Keratinocyte (primary cell): ENCODE results near the gene DCN. TPM values are rescaled to one million over a fixed set of nuclear protein-coding genes. Genes with fewer than 3 reads are reported as not detected.

Experiments
- DNase-seq: peaks from one replicate; pipeline ENCODE4 v3.0.0-alpha.2; 2011; ENCODE audit warnings: low read depth, missing footprints, low spot score
- FAIRE-seq: peaks from 2 replicates; lab custom pipeline; 2011; peaks lifted over from hg19 to GRCh38; lab: Jason Lieb, UNC
- H2AFZ ChIP-seq: 2 replicates; pipeline ENCODE4 v1.6.0; 2012; ENCODE audit warnings: low read length, control low read depth, inconsistent platforms; ENCODE audit not compliant: control insufficient read depth
- H3K27ac ChIP-seq: 2 replicates; pipeline ENCODE4 v1.5.1; 2011; ENCODE audit warnings: low read length; ENCODE audit not compliant: control insufficient read depth, insufficient read depth
- H3K27me3 ChIP-seq: 3 replicates; pipeline ENCODE4 v1.6.0; 2011; ENCODE audit warnings: low read length; ENCODE audit not compliant: control insufficient read depth, insufficient read depth; ENCODE audit errors: extremely low read depth
- H3K36me3 ChIP-seq, 2 experiments: 2 replicates in 1 of 2; 3 replicates in 1 of 2; pipeline ENCODE4 v1.5.1; 2011; ENCODE audit warnings: low read length in 2 of 2, mild to moderate bottlenecking in 1 of 2; ENCODE audit not compliant: control insufficient read depth in 2 of 2, insufficient read depth in 2 of 2; ENCODE audit errors: extremely low read depth in 1 of 2
- H3K4me1 ChIP-seq: 3 replicates; pipeline ENCODE4 v1.5.1; 2011; ENCODE audit warnings: low read length; ENCODE audit not compliant: control insufficient read depth, insufficient read depth; ENCODE audit errors: extremely low read depth
- H3K4me2 ChIP-seq: 3 replicates; pipeline ENCODE4 v1.6.0; 2011; ENCODE audit warnings: low read depth, low read length; ENCODE audit not compliant: control insufficient read depth, insufficient read depth; ENCODE audit errors: extremely low read depth
- H3K4me3 ChIP-seq, 3 experiments: fragments of 200-600 bp in 1 of 3; sonication (generic) in 1 of 3; 2 replicates in 2 of 3; 3 replicates in 1 of 3; pipeline ENCODE4 v1.5.1; 2011 to 2016; ENCODE audit warnings: low read length in 3 of 3, mild to moderate bottlenecking in 3 of 3, control low read depth in 2 of 3, inconsistent platforms in 1 of 3, low read depth in 1 of 3, mixed read lengths in 1 of 3, mixed run types in 1 of 3, moderate library complexity in 1 of 3; ENCODE audit not compliant: control insufficient read depth in 2 of 3, insufficient read depth in 2 of 3; ENCODE audit errors: extremely low read depth in 1 of 3
- H3K79me2 ChIP-seq: 2 replicates; pipeline ENCODE4 v1.6.0; 2012; ENCODE audit warnings: low read length; ENCODE audit not compliant: control insufficient read depth, insufficient read depth
- H3K9ac ChIP-seq: 3 replicates; pipeline ENCODE4 v1.6.0; 2011; ENCODE audit warnings: low read length; ENCODE audit not compliant: control insufficient read depth, insufficient read depth; ENCODE audit errors: extremely low read depth
- H3K9me1 ChIP-seq: 3 replicates; pipeline ENCODE4 v1.6.0; 2011; ENCODE audit warnings: low read length; ENCODE audit not compliant: control insufficient read depth, insufficient read depth; ENCODE audit errors: extremely low read depth
- H3K9me3 ChIP-seq: 2 replicates; pipeline ENCODE4 v1.5.1; 2012; ENCODE audit warnings: low read depth, low read length; ENCODE audit not compliant: control insufficient read depth
- H4K20me1 ChIP-seq: 3 replicates; pipeline ENCODE4 v1.6.0; 2011; ENCODE audit warnings: low read length; ENCODE audit not compliant: control insufficient read depth, insufficient read depth; ENCODE audit errors: extremely low read depth
- EZH2 ChIP-seq: IDR thresholded peaks from one replicate; pipeline ENCODE4 v1.6.1; 2012; ENCODE audit warnings: inconsistent platforms, mild to moderate bottlenecking, low read length, moderate library complexity
- dilution Hi-C: fragments of 300-500 bp; cut with MboI; formaldehyde crosslinking; loops from one replicate; pipeline ENCODE4 v1.7.0; 2020; ENCODE audit warnings: low sequenced_read_pairs; ENCODE audit not compliant: extremely low pct_ligation_motif_present
- polyA plus RNA-seq, 5 experiments: library from polyadenylated mRNA; depleted of rRNA in 3 of 5; stranded (reverse) in 3 of 5; stranded (forward) in 1 of 5; unstranded in 1 of 5; fragments of >200 nt; gene quantifications; 1 replicate in 1 of 5; 2 replicates in 3 of 5; 3 replicates in 1 of 5; pipeline versions ENCODE4 v1.2.1 to v1.2.3, GENCODE V29; 2011 to 2012; ENCODE audit warnings: missing spikeins in 2 of 5, low read depth in 1 of 5, low replicate concordance in 1 of 5
- TF ChIP-seq, protein P1 (sequence below), 3 experiments: IDR thresholded peaks in 1 of 3; conservative IDR thresholded peaks in 1 of 3; optimal IDR thresholded peaks in 1 of 3; 2 replicates in 2 of 3; 3 replicates in 1 of 3; pipeline versions ENCODE3 to v1.5.1; 2011; ENCODE audit warnings: low read length in 3 of 3, mild to moderate bottlenecking in 3 of 3, moderate library complexity in 2 of 3, control low read depth in 1 of 3, inconsistent platforms in 1 of 3; ENCODE audit not compliant: insufficient read depth in 2 of 3; ENCODE audit errors: extremely low read depth in 1 of 3

The DCN gene
- polyA plus RNA-seq, 1 donor (not counting 4 experiments of a cell fraction or from before 2014, with no cell fraction given) = 2.5 TPM

DNA sequence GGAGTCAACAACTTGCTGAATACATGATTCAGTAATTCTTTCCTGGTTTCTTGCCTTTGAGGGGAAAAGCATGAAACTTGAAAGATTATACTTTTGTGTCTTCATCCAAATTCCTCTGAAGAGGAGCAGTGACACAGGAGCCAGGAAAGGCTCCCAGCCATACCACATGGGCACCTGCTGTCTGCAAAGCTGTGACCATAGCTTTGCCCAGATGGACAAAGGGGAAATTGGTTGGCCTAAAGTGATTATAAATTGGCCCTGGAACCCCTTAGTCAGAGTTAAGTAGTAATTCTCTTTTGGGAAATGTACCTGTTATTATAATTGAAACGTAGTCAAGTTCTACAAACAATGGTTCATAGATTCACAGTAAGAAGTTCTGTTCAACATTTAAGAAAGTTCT, 44.3 kb upstream of the DCN start:
- Histone ChIP-seq H3K4me2 (no peak overlapping the region), H3K9me3 (no peaks in the 10 kb centered on the region), H3K4me1 (peaks cover 6% of the 10 kb centered on the region), H3K4me3 (no peak overlapping the region), H4K20me1 (no peaks in the 10 kb centered on the region), H3K27me3 (no peaks in the 10 kb centered on the region), H3K9me1 (no peaks in the 10 kb centered on the region), H3K27ac (no peak overlapping the region), H2AFZ (no peak overlapping the region), H3K9ac (no peak overlapping the region), H3K36me3 (no peaks in the 10 kb centered on the region), H3K79me2 (no peaks in the 10 kb centered on the region)
- FAIRE-seq (no peak), DNase-seq (no peak)
- TF ChIP-seq, protein P1, sequence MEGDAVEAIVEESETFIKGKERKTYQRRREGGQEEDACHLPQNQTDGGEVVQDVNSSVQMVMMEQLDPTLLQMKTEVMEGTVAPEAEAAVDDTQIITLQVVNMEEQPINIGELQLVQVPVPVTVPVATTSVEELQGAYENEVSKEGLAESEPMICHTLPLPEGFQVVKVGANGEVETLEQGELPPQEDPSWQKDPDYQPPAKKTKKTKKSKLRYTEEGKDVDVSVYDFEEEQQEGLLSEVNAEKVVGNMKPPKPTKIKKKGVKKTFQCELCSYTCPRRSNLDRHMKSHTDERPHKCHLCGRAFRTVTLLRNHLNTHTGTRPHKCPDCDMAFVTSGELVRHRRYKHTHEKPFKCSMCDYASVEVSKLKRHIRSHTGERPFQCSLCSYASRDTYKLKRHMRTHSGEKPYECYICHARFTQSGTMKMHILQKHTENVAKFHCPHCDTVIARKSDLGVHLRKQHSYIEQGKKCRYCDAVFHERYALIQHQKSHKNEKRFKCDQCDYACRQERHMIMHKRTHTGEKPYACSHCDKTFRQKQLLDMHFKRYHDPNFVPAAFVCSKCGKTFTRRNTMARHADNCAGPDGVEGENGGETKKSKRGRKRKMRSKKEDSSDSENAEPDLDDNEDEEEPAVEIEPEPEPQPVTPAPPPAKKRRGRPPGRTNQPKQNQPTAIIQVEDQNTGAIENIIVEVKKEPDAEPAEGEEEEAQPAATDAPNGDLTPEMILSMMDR (optimal IDR thresholded peaks at IDR 0.05 in 1 of 3, IDR thresholded peaks at IDR 0.05 in 1 of 3, conservative IDR thresholded peaks at IDR 0.05 in 1 of 3; ENCODE audit: extremely low read depth in 1 of 3, insufficient read depth in 2 of 3, low read length in 3 of 3) = no peak
- TF ChIP-seq EZH2 = no peak
- dilution Hi-C loops = no loop called here

DNA sequence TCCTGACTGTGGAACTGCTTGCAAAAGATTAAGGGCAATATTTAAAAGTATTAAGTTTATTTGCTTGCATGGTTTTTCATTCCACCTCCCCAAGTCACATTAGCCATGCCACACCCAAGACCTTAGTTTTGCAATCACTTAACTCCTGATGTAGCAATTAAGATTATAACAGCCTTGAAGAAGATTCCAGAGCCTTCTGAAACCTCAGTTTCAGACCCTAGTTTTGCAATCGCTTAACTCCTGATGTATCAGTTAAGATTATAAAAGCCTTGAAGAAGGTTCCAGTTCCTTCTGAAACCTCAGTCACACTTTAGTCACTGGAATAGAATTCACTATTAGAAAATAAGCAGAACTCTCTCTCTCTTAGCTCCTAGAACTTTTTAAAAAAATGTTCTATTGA, 42.7 kb upstream of the DCN start:
- FAIRE-seq (no peak), DNase-seq (no peak)
- H3K4me2 ChIP-seq = no peak overlapping the region
- H3K4me1 ChIP-seq = peaks cover 6% of the 10 kb centered on the region
- TF ChIP-seq, protein P1 (optimal IDR thresholded peaks at IDR 0.05 in 1 of 3, IDR thresholded peaks at IDR 0.05 in 1 of 3, conservative IDR thresholded peaks at IDR 0.05 in 1 of 3; ENCODE audit: extremely low read depth in 1 of 3, insufficient read depth in 2 of 3, low read length in 3 of 3) = no peak
- TF ChIP-seq EZH2 = no peak
- H3K79me2 ChIP-seq = no peaks in the 10 kb centered on the region
- H3K9ac ChIP-seq = no peak overlapping the region
- dilution Hi-C loops = no loop called here
- no peaks in the 10 kb centered on the region for H3K9me3 ChIP-seq
- H3K4me3 ChIP-seq = no peak overlapping the region
- H3K9me1 ChIP-seq = no peaks in the 10 kb centered on the region
- no peaks in the 10 kb centered on the region for H3K27me3 ChIP-seq
- H4K20me1 ChIP-seq = no peaks in the 10 kb centered on the region
- H2AFZ ChIP-seq = no peak overlapping the region
- H3K27ac ChIP-seq = no peak overlapping the region
- no peaks in the 10 kb centered on the region for H3K36me3 ChIP-seq
